ENCODE results near the gene SPECC1L. TPM values are rescaled to one million over a fixed set of nuclear protein-coding genes. Genes with fewer than 3 reads are reported as not detected.
A peak's percentile ranks its signal among the peaks of the same experiment; 100 is the strongest.

SPECC1L gene
- total and polyA plus RNA-seq, 10 of the 15 experiments (the other 5 are each of a cell fraction or from before 2014, with no cell fraction given) = 1.9 to 40.6 (median 19.1) TPM

- ATAC-seq (no peak), FAIRE-seq (no peak), DNase-seq (ENCODE audit: low read depth, low spot score) (no peak)
- Histone ChIP-seq H3K79me2 (ENCODE audit: control insufficient read depth, insufficient read depth, low read length) (peaks cover 74% of the 10 kb centered on the region), H3K4me3 (peak overlapping the region; percentile 56; the same call in 1 of the 2 replicates), H3K27ac (ENCODE audit: control insufficient read depth, insufficient read depth) (peak overlapping the region; percentile 90), H3K27me3 (replicated peaks in 1 of 2; ENCODE audit: control insufficient read depth in 2 of 2, insufficient read depth in 2 of 2, low read length in 1 of 2) (no peaks in the 10 kb centered on the region), H3K4me1 (ENCODE audit: control insufficient read depth, insufficient read depth, low read length) (peaks cover 80% of the 10 kb centered on the region), H3K36me3 (ENCODE audit: control insufficient read depth in 2 of 2, insufficient read depth in 2 of 2, low read length in 1 of 2) (peaks cover 0 to 16% of the 10 kb centered on the region in 2 experiments; a peak in 3 of 4 replicates), H3K9me3 (replicated peaks; ENCODE audit: control insufficient read depth, insufficient read depth, low read length) (no peaks in the 10 kb centered on the region), H3K9ac (ENCODE audit: control insufficient read depth, insufficient read depth, low read length) (peak overlapping the region; percentile 59), H4K20me1 (ENCODE audit: control insufficient read depth, insufficient read depth) (no peaks in the 10 kb centered on the region), H2AFZ (ENCODE audit: control insufficient read depth, low read depth, low read length) (no peak overlapping the region), H3K4me2 (ENCODE audit: control insufficient read depth, insufficient read depth) (peak overlapping the region; percentile 83)
- ChIA-PET RAD21 (ENCODE audit: unreplicated experiment) (interaction anchor here (0.6 to 8.1 kb wide), 4 partner anchors 8 to 90 kb away, joined by 3 to 111 read pairs (median 5); no protein-coding TSS in a partner anchor), SMC1A (ENCODE audit: uncharacterized antibody, unreplicated experiment) (interaction anchor here (1.6 to 10.4 kb wide), 4 partner anchors 34 to 77 kb away, joined by 3 to 122 read pairs (median 10); no protein-coding TSS in a partner anchor), CTCF (interaction anchor here (1.9 to 19.9 kb wide), 3 partner anchors 9 to 88 kb away, joined by 9 to 332 read pairs (median 9); no protein-coding TSS in a partner anchor), POLR2A (interaction anchor here (0.5 to 3.6 kb wide), 6 partner anchors 34 to 145 kb away, joined by 3 to 48 read pairs (median 4); no protein-coding TSS in a partner anchor)
- in situ Hi-C loops (cut with MboI) (loop anchor here (5.0 kb wide), 1 partner anchor 84 kb away; no protein-coding TSS in a partner anchor), intact Hi-C loops (cut with micrococcal nuclease; ENCODE audit: unreplicated experiment) (loop anchor here (10.0 kb wide), 1 partner anchor 108 kb away; no protein-coding TSS in a partner anchor)
- no TSS peak for BruUV-seq (replicated peaks)
- no peak for TF ChIP-seq STAT1 (conservative IDR thresholded peaks at IDR 0.05)
- peak; percentile 50; the same call in 1 of the 2 replicates for TF ChIP-seq MLLT1 (IDR thresholded peaks at IDR 0.05)
- WGBS (ENCODE audit: insufficient coverage, insufficient replicate concordance, low lambda C conversion rate, missing lambda C conversion rate) = 90% methylated on average over 31 of the region's 34 CpGs
Measured at GRCh38 chr22:24433001-24433827, 162.6 kb downstream of the SPECC1L start.
